ENCODE measurements around the gene RASA3.
A peak's percentile ranks its signal among the peaks of the same experiment; 100 is the strongest.

RASA3 gene

DNA sequence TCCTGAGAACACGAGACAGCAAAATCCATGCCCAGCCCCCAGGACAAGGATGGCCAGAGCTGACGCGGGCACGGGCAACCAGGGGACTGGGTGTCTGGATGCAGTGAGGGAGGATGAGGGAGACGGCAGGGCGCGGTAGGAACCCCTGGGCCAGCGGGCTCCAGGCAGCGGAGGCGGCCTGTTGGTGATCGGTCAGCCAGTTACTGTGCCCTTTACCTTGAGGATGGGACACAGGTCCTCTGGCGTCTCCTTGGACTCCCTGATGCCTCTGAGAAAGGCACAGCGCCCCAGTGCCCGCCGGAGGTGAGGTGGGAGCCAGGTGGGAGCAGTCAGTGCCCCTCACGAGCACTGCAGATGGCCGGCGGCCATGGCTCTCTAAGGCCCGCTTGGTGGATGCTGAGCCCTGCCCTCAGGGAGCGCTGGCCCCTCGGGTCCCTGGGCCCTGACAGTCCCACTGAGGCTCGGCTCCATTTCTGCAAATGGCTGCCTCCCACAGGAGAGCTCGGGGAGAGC lies 189.8 kb downstream of the RASA3 start:
- no peak for DNase-seq

DNA sequence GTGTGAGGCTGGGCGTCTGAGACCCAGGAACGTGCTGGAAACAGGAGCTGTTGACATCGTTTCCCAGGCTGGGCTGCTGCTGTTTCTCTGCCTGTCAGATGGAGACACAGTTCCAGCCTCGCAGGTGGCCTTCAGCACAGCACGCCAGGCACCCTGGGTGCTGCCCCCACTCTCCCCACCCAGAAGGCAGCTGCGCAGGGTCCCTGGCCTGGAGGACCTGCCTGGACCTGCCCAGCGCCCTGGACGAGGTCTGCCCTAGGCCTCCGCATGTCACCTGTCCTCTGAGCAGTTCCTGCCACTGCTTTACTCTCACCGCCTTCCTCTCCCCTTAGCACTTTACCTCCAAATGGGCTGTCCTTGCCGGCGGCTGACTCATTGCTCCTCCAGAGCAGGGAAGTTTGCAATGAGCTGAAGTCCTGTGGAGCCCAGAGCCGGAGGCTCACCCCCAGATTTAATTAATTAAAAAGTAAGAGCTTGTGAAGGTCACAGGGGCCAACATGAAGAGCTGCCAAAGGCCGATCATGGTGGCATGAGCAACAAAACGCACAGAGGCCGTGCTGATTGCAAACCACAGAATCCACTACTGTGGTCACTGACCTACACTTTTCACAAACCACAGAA lies 190.7 kb downstream of the RASA3 start:
- DNase-seq: no peak

DNA sequence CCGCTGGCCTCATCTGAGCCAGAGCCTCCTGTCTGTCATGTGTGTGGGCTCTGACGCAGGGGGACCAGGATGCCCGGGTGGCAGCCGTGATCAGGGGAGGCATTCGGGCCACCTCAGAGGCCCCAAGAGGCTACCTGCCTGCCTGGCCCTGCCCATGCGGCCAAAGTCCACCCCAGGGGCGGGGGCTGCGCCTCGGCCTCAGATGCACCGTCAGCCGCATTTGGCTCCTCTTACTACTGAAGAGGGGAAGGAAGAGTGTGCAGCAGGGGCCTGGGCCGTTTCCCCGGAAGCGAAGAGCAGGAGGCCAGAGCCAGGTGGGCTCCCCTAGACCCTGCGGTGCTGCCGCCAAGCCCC lies 192.5 kb downstream of the RASA3 start:
- no peak for DNase-seq

DNA sequence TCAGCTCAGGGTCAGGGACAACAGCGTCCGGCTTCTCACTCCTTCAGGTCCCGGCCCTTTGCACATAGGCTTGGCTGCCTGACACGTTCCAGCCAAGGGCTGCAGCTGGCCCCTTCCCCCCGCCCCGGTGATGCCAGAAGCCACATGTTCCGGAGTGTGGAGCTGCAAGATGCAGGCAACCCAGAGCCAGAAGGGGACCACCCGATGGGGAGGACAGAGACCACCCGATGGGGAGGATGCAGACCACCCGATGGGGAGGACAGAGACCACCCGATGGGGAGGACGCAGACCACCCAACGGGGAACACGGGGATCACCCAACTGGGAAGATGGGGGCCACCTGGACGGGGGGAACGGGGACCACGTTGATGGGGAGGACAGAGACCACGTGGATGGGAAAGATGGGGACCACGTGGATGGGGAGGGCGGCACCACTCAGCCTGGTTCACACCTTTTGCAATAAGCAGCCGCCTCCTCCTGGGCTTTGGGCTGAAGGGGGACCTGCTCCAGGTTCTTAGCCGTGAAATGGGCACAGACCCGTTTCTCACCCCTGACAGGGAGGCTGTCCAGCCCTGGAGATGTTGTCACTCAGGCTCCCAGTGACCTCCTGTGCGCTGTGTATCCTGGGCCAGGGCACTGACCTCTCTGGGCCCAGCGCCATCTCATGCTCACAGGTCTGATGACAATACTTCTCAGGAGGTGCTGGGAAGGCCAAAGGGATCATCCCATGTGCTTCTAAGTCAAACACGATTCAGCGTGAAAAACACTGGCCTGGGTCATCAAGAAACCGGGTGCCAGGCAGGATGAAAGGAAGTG lies 193.1 kb downstream of the RASA3 start:
- DNase-seq: no peak

DNA sequence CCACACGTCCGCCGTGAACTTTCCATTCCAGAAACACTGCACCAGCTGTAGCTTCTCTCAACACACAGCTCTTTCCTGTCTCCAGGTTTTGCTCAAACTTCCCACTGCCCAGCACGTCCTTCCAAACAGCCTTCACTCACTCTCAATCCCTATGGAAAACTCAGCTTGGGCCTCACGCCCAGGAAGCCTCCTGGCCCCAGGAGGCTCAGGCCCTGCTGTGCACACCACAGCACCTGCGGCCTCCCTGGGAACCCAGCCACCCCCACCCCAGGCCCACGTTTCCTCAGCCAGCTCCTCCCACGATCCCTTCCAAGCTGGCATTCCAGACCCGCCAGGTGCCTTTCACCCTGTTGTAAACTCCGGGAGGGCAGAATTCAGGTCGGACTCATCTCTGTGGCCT lies 193.7 kb downstream of the RASA3 start:
- DNase-seq: no peak

DNA sequence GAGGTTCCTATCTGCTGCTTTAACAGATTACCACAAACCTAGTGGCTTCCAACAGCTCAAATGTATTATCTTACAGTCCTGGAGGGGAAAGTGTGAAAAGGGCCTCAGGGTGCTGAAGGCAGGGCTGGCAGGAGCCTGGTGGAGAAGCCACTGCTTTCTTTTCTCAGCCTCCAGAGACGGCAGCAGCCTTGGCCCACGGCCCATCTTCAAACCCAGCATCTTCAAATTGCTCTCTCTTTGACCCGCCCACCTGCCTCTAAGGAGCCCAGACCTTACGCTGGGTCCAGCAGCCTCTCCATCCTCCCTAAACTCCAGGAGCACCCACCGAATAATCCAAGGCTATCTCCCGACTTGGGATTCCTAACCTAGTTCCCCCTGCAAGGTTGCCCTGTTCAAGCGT lies 194.2 kb downstream of the RASA3 start:
- DNase-seq: no peak

DNA sequence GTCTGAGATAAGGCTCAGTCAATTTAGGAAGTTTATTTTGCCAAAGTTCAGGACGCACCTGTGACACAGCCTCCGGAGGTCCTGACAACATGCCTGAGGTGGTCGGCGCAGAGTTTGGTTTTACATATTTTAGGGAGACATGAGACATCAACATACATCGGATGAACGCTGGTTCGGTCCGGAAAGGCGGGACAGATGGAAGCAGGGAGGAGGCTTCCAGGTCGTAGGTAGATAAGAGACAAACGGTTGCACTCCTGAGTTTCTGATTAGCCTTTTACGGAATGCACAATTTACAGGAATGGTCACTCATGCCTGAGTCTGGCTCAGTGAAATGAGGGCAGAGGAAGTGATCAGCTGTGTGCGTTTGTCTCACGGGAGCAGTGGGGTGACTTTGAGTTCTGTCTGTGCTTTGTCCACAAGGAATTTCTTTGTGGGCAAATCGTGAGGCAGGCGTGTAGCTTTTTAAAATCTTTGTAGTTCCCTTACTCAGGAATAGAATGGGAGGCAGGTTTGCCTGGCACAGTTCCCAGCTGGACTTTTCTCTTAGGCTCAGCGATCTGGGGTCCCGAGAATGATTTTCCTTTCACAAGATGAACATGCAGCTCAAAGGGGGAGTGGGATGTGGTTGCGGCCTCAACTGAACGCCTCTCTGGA lies 194.8 kb downstream of the RASA3 start:
- DNase-seq: peak; percentile 62

DNA sequence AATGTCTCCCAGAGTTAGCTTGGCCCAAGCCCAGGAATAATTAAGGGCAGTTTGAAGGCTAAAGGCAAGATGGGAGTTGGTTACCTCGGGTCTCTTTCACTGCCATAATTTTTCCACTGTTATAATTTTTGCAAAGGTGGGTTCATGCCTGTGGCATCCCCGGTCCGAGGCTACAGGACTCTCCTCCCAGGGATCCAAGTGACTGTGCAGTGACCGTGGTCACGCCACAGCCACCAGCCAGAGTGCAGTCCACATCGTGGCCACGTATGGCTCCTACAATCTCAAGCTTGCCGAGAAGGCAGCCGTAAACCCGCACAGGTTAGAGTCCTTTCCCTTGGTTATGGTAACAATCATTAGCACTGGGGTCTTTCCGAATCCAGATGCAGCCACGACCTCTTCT lies 195.3 kb downstream of the RASA3 start:
- DNase-seq: no peak

DNA sequence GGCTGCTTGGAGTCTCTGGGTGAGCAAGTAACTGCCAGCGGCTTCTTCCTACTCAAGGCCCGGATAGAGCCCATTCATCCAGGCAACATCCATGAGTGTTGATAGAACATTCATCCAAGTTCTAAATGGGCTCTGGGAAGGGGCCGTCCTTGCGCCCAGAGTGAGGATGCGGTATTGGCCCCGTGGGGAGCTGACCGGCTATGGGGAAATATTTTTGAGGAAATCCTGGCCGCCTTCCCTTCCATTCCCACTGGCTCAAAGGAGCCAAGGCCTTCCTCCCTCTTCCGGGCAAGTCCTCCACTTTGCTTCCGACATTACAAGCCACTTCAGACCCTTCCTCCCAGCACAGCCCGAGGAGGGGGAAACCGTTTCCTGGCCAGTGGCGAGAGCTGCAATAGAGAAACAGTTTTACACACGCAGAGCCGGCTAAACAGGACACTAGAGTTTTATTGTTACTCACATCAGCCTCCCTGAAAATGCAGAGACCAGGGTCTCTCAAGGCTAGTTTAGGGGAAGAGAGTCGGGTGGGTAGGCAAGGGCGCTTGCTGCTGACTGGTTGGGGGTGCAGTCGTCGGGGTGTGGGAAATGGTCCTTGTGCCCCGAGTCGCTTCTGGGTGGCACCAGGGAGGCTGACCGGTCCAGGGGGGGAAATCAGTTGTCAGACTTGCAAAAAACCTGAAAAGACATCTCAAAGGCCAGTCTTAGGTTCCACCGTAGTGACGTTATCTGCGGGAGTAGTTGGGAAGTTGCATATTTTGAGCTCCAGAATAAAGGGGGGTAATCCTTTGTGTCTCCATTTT lies 196.1 kb downstream of the RASA3 start:
- no peak for DNase-seq

DNA sequence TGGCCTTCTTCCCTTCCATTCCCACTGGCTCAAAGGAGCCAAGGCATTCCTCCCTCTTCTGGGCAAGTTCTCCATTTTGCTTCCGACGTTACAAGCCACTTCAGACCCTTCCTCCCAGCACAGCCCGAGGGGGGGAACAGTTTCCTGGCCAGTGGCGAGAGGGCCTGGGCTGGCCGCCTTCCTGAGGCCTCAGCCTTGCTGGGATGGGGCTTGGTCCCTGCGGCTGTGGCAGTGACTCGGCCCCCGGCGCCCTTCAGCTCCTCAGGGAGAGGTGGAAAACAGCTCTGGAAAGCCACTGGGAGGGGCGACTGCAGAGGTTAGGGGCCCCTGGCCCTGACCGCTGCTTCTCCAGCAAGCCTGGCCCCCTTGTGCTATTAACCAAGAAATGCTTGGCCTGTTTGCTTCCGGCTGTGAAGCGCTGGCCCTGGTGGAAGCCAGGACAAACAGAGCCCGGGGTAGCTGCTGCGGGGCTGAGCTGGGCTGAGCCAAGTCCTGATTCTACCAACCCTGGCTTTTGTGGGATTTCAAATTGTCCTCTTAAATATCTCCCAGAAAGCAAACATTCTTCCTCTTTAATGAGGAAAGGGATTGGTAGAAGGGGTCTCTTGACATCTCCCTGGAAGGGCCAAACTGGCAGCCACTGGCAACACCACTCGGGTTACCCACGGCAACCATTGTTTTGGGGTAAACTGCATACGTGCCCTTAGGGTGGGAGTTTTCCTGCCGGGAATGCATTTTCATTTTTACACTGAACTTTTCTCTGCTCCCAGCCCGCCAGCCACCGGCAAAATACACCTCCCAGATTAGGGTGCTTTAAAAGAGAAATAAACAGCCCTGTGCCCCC lies 197.2 kb downstream of the RASA3 start:
- DNase-seq: peak; percentile 76

DNA sequence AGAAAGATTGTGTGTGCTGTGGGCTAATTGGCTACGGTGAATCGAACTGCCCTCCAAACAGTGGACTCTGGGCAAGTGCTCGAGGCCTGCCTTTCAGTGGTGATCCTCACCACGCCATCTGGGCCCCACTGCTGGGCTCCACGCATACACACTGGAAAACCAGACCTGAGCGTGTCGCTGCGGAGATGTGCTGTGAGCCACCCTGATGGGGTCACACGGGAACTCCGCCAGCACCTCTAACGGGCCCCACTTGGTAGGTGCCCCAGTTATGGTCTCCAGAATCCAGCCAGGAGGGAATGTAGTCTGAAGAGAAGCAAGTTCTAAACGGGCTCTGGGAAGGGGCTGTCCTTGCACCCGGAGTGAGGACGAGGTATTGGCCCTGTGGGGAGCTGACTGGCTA lies 197.8 kb downstream of the RASA3 start:
- DNase-seq: no peak

DNA sequence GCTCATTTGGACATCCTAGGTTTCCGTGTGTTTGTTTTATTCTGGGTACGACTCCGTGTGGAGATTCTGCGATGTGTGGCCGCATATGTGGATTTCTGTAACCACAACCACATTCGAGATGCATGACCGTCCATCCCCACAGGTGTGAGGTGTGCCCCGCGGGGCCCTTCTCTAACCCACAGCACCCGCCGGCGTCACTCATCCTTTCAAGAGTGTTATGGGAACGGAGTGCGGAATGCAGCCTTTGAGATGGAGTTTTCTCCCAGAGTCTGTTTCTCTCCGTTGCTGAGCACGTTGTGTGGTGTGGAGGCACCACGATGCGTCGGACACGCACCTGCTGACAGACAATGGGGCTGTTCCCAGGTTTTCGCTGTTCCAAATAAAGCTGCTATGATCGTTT lies 198.5 kb downstream of the RASA3 start:
- no peak for DNase-seq

DNA sequence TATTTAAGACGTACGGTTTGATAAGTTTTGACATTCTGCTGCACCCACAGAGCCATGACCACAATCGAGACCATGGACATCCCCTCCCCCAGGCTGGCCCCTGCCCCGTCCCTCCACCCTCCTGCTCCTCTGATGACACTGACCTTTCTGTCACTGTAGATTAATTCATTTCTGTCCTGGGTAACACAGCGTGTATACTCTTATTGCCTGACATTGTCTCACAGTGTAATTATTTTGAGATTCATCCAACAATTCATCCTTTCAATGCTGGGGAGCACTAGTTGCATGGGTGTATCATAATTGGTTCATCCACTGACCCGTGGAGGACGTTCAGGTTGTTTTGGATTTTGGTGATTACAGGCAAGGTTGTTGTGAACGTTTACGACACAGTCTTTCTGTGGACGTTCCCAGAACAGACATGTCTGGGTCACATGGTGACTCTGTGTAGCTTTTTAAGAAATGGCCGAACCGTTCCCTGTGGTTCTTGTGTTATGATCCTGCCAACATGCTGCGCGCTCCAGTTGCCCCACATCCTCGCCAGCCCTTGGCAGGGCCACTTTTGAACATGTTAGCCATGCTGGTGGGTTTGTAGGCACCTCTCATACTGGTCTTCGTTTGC lies 200.5 kb downstream of the RASA3 start:
- peak; percentile 84 for DNase-seq

DNA sequence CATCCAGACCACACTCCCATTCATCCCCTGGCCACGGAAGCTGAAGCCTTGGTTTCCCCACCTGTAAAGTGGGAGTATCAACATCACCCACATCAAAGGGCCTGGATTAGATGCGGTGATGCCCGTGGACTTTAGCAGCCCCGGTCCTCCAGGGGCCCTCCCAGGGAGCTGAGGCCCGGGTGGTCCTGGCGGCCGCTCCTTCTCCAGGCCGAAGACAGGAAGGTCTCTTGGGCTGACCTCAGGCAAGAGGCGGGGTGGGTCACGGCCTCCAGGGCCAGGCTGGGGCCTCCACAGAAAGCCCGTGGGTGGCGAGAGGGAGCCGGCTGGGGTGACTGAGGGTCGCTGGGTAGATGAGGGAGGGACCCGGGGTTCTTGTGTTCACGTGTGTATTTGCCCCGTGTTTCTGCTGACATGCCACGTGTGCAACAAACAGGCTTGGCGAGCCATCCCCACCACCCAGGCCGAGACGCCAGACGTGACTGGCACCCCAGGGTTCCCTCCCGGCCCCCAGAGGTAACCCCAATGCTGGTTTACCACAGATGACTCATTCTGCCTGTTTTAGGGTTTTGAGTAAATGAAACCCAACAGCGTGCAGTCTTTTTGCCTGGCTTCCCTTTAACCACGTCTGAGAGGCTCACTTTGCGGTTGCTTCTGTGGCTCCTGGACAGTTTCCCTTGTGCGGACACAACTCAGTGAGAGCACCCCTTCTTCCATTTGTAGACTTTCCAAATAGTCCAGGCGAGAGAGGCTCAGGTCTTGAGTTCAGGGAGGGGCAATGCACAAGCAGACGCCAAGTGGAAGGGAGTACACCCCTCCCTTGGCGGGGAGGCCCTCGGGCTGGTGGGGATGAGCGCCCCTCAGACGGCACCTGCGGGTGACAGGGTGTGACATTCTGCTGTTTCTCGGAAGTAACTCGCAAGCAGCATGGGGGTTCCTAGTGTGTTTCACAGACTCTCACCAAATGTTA lies 201.5 kb downstream of the RASA3 start:
- DNase-seq: peak; percentile 60

DNA sequence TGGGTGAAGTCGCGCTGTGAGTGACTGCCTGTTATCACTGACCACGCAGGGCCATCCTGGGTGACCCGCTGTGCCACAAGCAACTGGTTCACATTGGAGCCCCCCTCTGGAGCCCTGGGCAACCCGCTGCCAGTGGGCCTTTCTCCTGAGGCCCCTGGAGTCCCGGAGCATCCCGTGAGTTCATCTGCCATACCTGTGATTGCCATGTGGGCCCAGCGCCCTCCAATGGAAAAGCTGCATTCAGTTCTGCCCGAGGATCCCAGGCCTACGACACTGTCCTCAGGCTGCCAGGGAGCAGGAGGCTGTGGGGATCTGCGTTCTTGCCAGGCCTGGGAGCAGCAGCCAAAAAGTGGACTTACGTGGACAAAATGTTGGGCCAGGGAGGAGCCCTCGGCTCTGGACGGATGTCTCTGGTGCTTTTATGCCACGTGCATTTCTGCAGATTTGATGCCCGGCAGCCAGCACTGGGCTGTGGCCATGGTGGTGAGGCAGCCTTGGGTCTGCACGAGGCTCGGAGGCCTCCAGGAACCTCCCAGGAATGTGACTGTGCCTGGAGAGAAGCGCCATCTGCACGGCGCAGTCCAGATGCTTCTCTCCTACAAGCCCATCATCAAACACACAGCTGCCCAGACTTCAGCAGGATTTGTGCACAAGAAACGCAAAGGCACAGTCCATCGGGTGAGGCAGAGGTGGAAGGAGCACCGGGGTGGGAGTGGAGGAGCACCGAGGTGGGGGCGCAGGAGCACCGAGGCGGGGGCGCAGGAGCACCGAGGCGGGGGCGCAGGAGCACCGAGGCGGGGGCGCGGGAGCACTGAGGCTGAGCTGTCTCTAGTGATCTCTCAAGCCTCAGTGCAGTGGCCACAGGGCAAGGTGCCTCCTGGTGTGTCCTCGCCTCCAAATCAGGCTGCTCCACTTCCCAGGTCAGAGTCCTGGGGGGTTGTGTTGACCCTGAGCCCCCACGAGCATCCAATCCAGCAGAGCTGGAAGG lies 202.5 kb downstream of the RASA3 start:
- DNase-seq: no peak

DNA sequence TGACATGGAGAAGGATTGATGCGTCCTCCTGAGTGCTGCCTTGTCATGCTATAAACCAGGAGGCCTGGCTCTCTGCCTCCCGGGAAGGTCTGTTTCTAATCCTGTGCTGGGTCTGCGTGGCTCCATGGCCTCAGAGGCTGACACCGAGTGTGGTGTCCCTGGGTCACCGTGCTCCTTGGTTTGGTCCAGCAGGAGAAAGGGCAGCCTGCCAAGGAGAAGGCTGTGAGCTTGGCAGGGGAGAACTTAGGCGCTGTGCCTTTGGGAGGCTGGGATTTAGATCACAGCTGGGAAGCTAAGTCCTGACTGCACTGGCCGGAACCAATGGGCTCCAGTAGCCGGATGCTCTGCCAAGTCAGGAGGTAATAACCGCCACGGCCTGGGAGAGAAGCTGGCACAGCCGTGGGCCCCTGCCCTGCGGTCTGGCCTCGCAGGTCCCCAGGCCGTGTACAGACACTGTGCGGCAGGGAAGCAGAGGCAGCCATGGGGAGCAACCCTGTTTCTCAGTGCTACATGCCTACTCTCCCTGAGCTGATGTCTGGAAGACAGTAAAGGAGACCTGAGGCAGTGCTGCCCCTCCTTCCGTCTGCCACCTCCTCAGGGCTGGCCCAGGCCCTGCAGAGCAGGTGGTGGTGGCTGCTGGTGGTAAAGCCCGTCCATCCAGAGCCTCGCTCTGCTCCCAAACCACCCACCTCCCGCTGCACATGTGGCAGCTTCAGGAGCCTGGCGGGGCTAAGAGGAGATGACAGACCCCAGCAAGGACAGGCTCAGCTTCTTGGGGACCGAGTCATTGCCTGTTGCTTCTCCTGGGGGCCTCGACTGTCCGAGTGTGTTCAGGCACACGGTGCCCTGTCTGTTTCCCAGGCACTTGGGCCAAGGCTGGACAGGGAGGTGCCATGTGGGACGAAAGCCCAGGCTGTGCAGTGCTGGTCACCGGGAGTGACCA lies 203.5 kb downstream of the RASA3 start:
- DNase-seq: peak; percentile 38
